ENCODE data around the gene MPC1L. TPM values are rescaled to one million over a fixed set of nuclear protein-coding genes. Genes with fewer than 3 reads are reported as not detected.

MPC1L gene
- total and polyA plus RNA-seq, 2 of the 8 experiments (the other 6 are each of a cell fraction or from before 2014, with no cell fraction given), result not detected

- no peak overlapping the region for H4K8ac ChIP-seq (ENCODE audit: extremely low read depth, insufficient read depth, low read length)
- H3K79me2 ChIP-seq (ENCODE audit: control insufficient read depth in 1 of 2, insufficient read depth in 2 of 2, low read length in 2 of 2), result no peaks in the 10 kb centered on the region
- no peak overlapping the region for H4K5ac ChIP-seq (ENCODE audit: insufficient read length, low read depth, low read length)
- no peaks in the 10 kb centered on the region for H4K20me1 ChIP-seq (replicated peaks in 1 of 2; ENCODE audit: control insufficient read depth in 1 of 2, insufficient read depth in 2 of 2, low read length in 2 of 2)
- no peak overlapping the region for H2AFZ ChIP-seq (ENCODE audit: low read length)
- H3K56ac ChIP-seq (replicated peaks; ENCODE audit: insufficient read length, low read depth, low read length), result no peak overlapping the region
- no peak overlapping the region for H3K23ac ChIP-seq (ENCODE audit: insufficient read length)
- no peaks in the 10 kb centered on the region for H3K27me3 ChIP-seq (replicated peaks in 1 of 4; ENCODE audit: control insufficient read depth in 3 of 4, extremely low read depth in 1 of 4, insufficient read depth in 3 of 4, low read length in 3 of 4)
- no peaks in the 10 kb centered on the region for H3K9me3 ChIP-seq (ENCODE audit: insufficient read depth in 2 of 2, low read depth in 1 of 2, low read length in 1 of 2)
- H3K4ac ChIP-seq (replicated peaks; ENCODE audit: insufficient read length, low read depth, low read length), result no peak overlapping the region
- no peak overlapping the region for H3K14ac ChIP-seq (ENCODE audit: insufficient read length)
- DNase-seq (ENCODE audit: low read depth in 1 of 2, low spot score in 2 of 2) (no peak), FAIRE-seq (no peak)
- no peak overlapping the region for H3K4me3 ChIP-seq (ENCODE audit: extremely low read depth in 1 of 4, insufficient read depth in 2 of 4, low read depth in 3 of 4, low read length in 4 of 4)
- H4K91ac ChIP-seq (replicated peaks; ENCODE audit: insufficient read length, low read length), result no peak overlapping the region
- no peak overlapping the region for H2BK15ac ChIP-seq (ENCODE audit: low read length)
- no peaks in the 10 kb centered on the region for H3K4me1 ChIP-seq (replicated peaks in 1 of 4; ENCODE audit: control insufficient read depth in 3 of 4, insufficient read depth in 4 of 4, low read length in 3 of 4)
- peaks cover 16 to 92% (median 50%) of the 10 kb centered on the region in 4 experiments; a peak in 7 of 8 replicates for H3K36me3 ChIP-seq (ENCODE audit: control insufficient read depth in 2 of 4, insufficient read depth in 4 of 4, low read length in 3 of 4)
- WGBS, 2 experiments (ENCODE audit: extremely low coverage in 1 of 2, insufficient coverage in 1 of 2, insufficient read length in 1 of 2, insufficient replicate concordance in 2 of 2, low coverage in 1 of 2, low lambda C conversion rate in 2 of 2, missing lambda C conversion rate in 1 of 2), result 100% methylated on average over 3 of the region's 3 CpGs; no CpG with 5 or more reads in 1 of the 2 experiments
- CTCF ChIA-PET (ENCODE audit: partially characterized antibody), result interaction anchor here (0.7 kb wide), 1 partner anchor 592 kb away, joined by 3 read pairs; no protein-coding TSS in a partner anchor
- no peaks in the 10 kb centered on the region for H3K23me2 ChIP-seq (ENCODE audit: low read depth, low read length)
- H3K27ac ChIP-seq (ENCODE audit: low read depth, low read length), result no peak overlapping the region
- H3K79me1 ChIP-seq (ENCODE audit: low read depth, low read length), result no peaks in the 10 kb centered on the region
- POLR2A ChIA-PET (ENCODE audit: partially characterized antibody), result no interaction called here
- H2BK12ac ChIP-seq (ENCODE audit: low read depth, low read length), result no peak overlapping the region
- no peak overlapping the region for H2BK5ac ChIP-seq (ENCODE audit: low read depth, low read length)
- H3K18ac ChIP-seq (ENCODE audit: extremely low read depth, low read length), result no peak overlapping the region
- no peak overlapping the region for H2BK20ac ChIP-seq (ENCODE audit: low read length)
- H3K4me2 ChIP-seq (ENCODE audit: insufficient read depth in 1 of 2, low read depth in 2 of 2, low read length in 2 of 2), result no peak overlapping the region
- H2AK5ac ChIP-seq (ENCODE audit: low read depth, low read length), result no peak overlapping the region
- H2BK120ac ChIP-seq (replicated peaks; ENCODE audit: low read depth, low read length), result no peak overlapping the region
- no peak overlapping the region for H3K9ac ChIP-seq (replicated peaks in 1 of 4; ENCODE audit: extremely low read depth in 1 of 4, low read depth in 3 of 4, low read length in 3 of 4)
- TF ChIP-seq POU5F1 (IDR thresholded peaks at IDR 0.05; ENCODE audit: low read depth, low read length) (no peak), CTBP2 (IDR thresholded peaks at IDR 0.05; ENCODE audit: borderline replicate concordance, insufficient read depth, insufficient read length, low read length) (no peak), RXRA (IDR thresholded peaks at IDR 0.05; ENCODE audit: insufficient read depth, low read depth, low read length) (no peak), GABPA (IDR thresholded peaks at IDR 0.05; ENCODE audit: borderline replicate concordance, insufficient read depth, low read length) (no peak), HDAC6 (IDR thresholded peaks at IDR 0.05; ENCODE audit: low read depth, low read length) (no peak), MAX (IDR thresholded peaks at IDR 0.05) (no peak), NANOG (IDR thresholded peaks at IDR 0.05; ENCODE audit: insufficient read depth, low read depth, low read length, poor library complexity, severe bottlenecking) (no peak)
- TF ChIP-seq, protein P1, sequence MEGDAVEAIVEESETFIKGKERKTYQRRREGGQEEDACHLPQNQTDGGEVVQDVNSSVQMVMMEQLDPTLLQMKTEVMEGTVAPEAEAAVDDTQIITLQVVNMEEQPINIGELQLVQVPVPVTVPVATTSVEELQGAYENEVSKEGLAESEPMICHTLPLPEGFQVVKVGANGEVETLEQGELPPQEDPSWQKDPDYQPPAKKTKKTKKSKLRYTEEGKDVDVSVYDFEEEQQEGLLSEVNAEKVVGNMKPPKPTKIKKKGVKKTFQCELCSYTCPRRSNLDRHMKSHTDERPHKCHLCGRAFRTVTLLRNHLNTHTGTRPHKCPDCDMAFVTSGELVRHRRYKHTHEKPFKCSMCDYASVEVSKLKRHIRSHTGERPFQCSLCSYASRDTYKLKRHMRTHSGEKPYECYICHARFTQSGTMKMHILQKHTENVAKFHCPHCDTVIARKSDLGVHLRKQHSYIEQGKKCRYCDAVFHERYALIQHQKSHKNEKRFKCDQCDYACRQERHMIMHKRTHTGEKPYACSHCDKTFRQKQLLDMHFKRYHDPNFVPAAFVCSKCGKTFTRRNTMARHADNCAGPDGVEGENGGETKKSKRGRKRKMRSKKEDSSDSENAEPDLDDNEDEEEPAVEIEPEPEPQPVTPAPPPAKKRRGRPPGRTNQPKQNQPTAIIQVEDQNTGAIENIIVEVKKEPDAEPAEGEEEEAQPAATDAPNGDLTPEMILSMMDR (IDR thresholded peaks at IDR 0.05; ENCODE audit: control extremely low read depth in 1 of 3, insufficient read depth in 1 of 3, low read depth in 1 of 3, low read length in 3 of 3), result no peak
- TF ChIP-seq, protein P2, sequence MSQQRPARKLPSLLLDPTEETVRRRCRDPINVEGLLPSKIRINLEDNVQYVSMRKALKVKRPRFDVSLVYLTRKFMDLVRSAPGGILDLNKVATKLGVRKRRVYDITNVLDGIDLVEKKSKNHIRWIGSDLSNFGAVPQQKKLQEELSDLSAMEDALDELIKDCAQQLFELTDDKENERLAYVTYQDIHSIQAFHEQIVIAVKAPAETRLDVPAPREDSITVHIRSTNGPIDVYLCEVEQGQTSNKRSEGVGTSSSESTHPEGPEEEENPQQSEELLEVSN (IDR thresholded peaks at IDR 0.05), result no peak
Observed at GRCh38 chrX:40663078-40663740, 40.0 kb downstream of the MPC1L start.
